Measurements from ENCODE around the gene DDHD1.

GRCh38 chr14:53019406-53019805 lies 133.7 kb downstream of the DDHD1 start:
- TF ChIP-seq, protein P1, sequence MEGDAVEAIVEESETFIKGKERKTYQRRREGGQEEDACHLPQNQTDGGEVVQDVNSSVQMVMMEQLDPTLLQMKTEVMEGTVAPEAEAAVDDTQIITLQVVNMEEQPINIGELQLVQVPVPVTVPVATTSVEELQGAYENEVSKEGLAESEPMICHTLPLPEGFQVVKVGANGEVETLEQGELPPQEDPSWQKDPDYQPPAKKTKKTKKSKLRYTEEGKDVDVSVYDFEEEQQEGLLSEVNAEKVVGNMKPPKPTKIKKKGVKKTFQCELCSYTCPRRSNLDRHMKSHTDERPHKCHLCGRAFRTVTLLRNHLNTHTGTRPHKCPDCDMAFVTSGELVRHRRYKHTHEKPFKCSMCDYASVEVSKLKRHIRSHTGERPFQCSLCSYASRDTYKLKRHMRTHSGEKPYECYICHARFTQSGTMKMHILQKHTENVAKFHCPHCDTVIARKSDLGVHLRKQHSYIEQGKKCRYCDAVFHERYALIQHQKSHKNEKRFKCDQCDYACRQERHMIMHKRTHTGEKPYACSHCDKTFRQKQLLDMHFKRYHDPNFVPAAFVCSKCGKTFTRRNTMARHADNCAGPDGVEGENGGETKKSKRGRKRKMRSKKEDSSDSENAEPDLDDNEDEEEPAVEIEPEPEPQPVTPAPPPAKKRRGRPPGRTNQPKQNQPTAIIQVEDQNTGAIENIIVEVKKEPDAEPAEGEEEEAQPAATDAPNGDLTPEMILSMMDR (conservative IDR thresholded peaks at IDR 0.05; ENCODE audit: low read depth in 2 of 2) = no peak
- no peak for TF ChIP-seq POLR2AphosphoS5 (IDR thresholded peaks at IDR 0.05; ENCODE audit: low read depth)
- no peak for TF ChIP-seq EZH2 (IDR thresholded peaks at IDR 0.05; ENCODE audit: low read depth, unreplicated experiment)
- TF ChIP-seq, protein P2, sequence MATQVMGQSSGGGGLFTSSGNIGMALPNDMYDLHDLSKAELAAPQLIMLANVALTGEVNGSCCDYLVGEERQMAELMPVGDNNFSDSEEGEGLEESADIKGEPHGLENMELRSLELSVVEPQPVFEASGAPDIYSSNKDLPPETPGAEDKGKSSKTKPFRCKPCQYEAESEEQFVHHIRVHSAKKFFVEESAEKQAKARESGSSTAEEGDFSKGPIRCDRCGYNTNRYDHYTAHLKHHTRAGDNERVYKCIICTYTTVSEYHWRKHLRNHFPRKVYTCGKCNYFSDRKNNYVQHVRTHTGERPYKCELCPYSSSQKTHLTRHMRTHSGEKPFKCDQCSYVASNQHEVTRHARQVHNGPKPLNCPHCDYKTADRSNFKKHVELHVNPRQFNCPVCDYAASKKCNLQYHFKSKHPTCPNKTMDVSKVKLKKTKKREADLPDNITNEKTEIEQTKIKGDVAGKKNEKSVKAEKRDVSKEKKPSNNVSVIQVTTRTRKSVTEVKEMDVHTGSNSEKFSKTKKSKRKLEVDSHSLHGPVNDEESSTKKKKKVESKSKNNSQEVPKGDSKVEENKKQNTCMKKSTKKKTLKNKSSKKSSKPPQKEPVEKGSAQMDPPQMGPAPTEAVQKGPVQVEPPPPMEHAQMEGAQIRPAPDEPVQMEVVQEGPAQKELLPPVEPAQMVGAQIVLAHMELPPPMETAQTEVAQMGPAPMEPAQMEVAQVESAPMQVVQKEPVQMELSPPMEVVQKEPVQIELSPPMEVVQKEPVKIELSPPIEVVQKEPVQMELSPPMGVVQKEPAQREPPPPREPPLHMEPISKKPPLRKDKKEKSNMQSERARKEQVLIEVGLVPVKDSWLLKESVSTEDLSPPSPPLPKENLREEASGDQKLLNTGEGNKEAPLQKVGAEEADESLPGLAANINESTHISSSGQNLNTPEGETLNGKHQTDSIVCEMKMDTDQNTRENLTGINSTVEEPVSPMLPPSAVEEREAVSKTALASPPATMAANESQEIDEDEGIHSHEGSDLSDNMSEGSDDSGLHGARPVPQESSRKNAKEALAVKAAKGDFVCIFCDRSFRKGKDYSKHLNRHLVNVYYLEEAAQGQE (IDR thresholded peaks at IDR 0.05; ENCODE audit: unreplicated experiment) = no peak
- no peak for TF ChIP-seq NANOG (IDR thresholded peaks at IDR 0.05; ENCODE audit: borderline replicate concordance)
- TF ChIP-seq EZH2phosphoT487 (IDR thresholded peaks at IDR 0.05; ENCODE audit: unreplicated experiment) = no peak

All from GM23338 (cell line).